Neural progenitor cell (in vitro differentiated cells): ENCODE results near the gene FGD3. TPM values are rescaled to one million over a fixed set of nuclear protein-coding genes. Genes with fewer than 3 reads are reported as not detected.
A peak's percentile ranks its signal among the peaks of the same experiment; 100 is the strongest.

Source experiments
- DNase-seq: peaks from one replicate; pipeline ENCODE4 v3.0.0-alpha.2; 2016; ENCODE audit warnings: low spot score
- H2AFZ ChIP-seq: fragments of 200-600 bp; sonication (generic); replicated peaks from 2 replicates; pipeline ENCODE4 v1.6.1; 2016; ENCODE audit warnings: antibody characterized with exemption
- H3F3A ChIP-seq: fragments of 200-600 bp; sonication (generic); 2 replicates; pipeline ENCODE4 v1.6.1; 2016; ENCODE audit warnings: antibody characterized with exemption, low read depth
- H3K27ac ChIP-seq: fragments of 200-600 bp; sonication (generic); 2 replicates; pipeline ENCODE4 v1.5.1; 2016; ENCODE audit warnings: mild to moderate bottlenecking
- H3K27me3 ChIP-seq: fragments of 200-600 bp; sonication (generic); 2 replicates; pipeline ENCODE4 v1.6.1; 2016; ENCODE audit warnings: mild to moderate bottlenecking, moderate library complexity
- H3K36me3 ChIP-seq: fragments of 200-600 bp; sonication (generic); 2 replicates; pipeline ENCODE4 v1.5.1; 2016
- H3K4me1 ChIP-seq: fragments of 200-600 bp; sonication (generic); 2 replicates; pipeline ENCODE4 v1.6.1; 2016; ENCODE audit warnings: mixed run types
- H3K4me2 ChIP-seq: fragments of 200-600 bp; sonication (generic); 2 replicates; pipeline ENCODE4 v1.6.1; 2016
- H3K4me3 ChIP-seq: fragments of 200-600 bp; sonication (generic); 2 replicates; pipeline ENCODE4 v1.5.1; 2016
- H3K79me2 ChIP-seq: fragments of 200-600 bp; sonication (generic); 2 replicates; pipeline ENCODE4 v1.6.1; 2016; ENCODE audit warnings: low read depth
- H3K9ac ChIP-seq: fragments of 200-600 bp; sonication (generic); 2 replicates; pipeline ENCODE4 v1.6.1; 2016
- H3K9me3 ChIP-seq: fragments of 200-600 bp; sonication (generic); 2 replicates; pipeline ENCODE4 v1.5.1; 2016; ENCODE audit warnings: low read depth
- H4K20me1 ChIP-seq: fragments of 200-600 bp; sonication (generic); 2 replicates; pipeline ENCODE4 v1.6.1; 2016; ENCODE audit warnings: low read depth
- H3K27ac Mint-ChIP-seq: 3 replicates; pipeline ENCODE4 v1.8.0; 2021; ENCODE audit warnings: mixed read lengths
- H3K27me3 Mint-ChIP-seq: 2 replicates; pipeline ENCODE4 v1.8.0; 2022; ENCODE audit warnings: low read depth, mild to moderate bottlenecking, inconsistent platforms, moderate library complexity, mixed read lengths; ENCODE audit not compliant: insufficient read depth
- H3K36me3 Mint-ChIP-seq: 3 replicates; pipeline ENCODE4 v1.8.0; 2021; ENCODE audit warnings: mixed read lengths
- H3K4me1 Mint-ChIP-seq: 3 replicates; pipeline ENCODE4 v1.8.0; 2021; ENCODE audit warnings: mixed read lengths
- H3K4me3 Mint-ChIP-seq: 3 replicates; pipeline ENCODE4 v1.8.0; 2021; ENCODE audit warnings: mild to moderate bottlenecking, moderate library complexity, mixed read lengths
- H3K9me3 Mint-ChIP-seq: 3 replicates; pipeline ENCODE4 v1.8.0; 2020; ENCODE audit warnings: mixed read lengths
- EZH2 ChIP-seq: fragments of 200-600 bp; sonication (generic); IDR thresholded peaks from 2 replicates; pipeline ENCODE4 v1.6.1; 2017; ENCODE audit warnings: antibody characterized with exemption, mild to moderate bottlenecking, moderate library complexity
- EZH2phosphoT487 ChIP-seq: fragments of 200-600 bp; sonication (generic); IDR thresholded peaks from 2 replicates; pipeline ENCODE4 v1.6.1; 2017; ENCODE audit warnings: antibody characterized with exemption
- total RNA-seq: library from RNA; depleted of rRNA; stranded (reverse); fragments of >200 nt; gene quantifications from 2 replicates; pipeline ENCODE4 v1.2.3, GENCODE V29; 2015; ENCODE audit warnings: low replicate concordance
- TF ChIP-seq, protein P1 (sequence below): fragments of 200-600 bp; sonication (generic); IDR thresholded peaks from 2 replicates; pipeline ENCODE4 v1.5.1; 2017; ENCODE audit warnings: antibody characterized with exemption, mild to moderate bottlenecking

Gene FGD3
- total RNA-seq, 1 donor from 2014 or later: 0.56 TPM

DNA sequence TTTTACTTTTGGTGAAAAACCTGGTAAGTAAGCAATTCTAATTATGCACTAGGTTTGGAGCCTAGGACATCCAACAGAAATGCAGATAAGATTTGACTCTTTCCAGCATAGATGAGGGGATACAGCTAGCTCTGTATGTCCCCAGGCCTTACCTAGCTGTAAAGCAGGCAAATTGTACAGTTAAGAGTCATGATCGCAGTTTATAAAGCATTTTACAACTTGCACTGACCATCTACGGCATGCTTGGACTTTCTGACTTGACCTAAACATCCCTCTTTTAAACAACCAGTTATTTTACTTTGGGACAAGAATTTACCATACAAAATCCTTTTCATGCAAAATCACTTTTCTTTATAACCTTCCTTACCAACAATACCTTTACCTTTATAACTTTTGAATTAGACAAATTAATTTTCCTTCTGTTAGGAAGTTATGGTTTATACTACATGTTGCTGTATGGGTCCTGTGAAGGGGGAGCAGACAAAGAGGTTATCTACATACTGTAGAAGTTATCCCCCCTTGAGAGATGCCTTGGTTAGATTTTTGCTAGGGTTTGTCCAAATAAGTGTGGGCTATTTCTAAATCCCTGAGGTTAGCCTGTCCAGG, 36.8 kb downstream of the FGD3 start:
- Mint-ChIP-seq H3K9me3 (peaks cover 54% of the 10 kb centered on the region), H3K36me3 (peaks cover 2% of the 10 kb centered on the region), H3K27ac (no peak overlapping the region), H3K27me3 (peaks cover 2% of the 10 kb centered on the region), H3K4me3 (no peak overlapping the region), H3K4me1 (peaks cover 4% of the 10 kb centered on the region)
- Histone ChIP-seq H3K27me3 (no peaks in the 10 kb centered on the region), H3K79me2 (no peaks in the 10 kb centered on the region), H2AFZ (no peak overlapping the region), H4K20me1 (no peaks in the 10 kb centered on the region), H3K36me3 (no peaks in the 10 kb centered on the region), H3K27ac (no peak overlapping the region), H3K4me2 (no peak overlapping the region), H3F3A (peaks cover 3% of the 10 kb centered on the region), H3K9ac (no peak overlapping the region), H3K4me1 (no peaks in the 10 kb centered on the region), H3K9me3 (peaks cover 23% of the 10 kb centered on the region), H3K4me3 (no peak overlapping the region)
- TF ChIP-seq, protein P1, sequence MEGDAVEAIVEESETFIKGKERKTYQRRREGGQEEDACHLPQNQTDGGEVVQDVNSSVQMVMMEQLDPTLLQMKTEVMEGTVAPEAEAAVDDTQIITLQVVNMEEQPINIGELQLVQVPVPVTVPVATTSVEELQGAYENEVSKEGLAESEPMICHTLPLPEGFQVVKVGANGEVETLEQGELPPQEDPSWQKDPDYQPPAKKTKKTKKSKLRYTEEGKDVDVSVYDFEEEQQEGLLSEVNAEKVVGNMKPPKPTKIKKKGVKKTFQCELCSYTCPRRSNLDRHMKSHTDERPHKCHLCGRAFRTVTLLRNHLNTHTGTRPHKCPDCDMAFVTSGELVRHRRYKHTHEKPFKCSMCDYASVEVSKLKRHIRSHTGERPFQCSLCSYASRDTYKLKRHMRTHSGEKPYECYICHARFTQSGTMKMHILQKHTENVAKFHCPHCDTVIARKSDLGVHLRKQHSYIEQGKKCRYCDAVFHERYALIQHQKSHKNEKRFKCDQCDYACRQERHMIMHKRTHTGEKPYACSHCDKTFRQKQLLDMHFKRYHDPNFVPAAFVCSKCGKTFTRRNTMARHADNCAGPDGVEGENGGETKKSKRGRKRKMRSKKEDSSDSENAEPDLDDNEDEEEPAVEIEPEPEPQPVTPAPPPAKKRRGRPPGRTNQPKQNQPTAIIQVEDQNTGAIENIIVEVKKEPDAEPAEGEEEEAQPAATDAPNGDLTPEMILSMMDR: no peak
- no peak for TF ChIP-seq EZH2phosphoT487
- no peak for TF ChIP-seq EZH2
- peak; percentile 50 for DNase-seq

DNA sequence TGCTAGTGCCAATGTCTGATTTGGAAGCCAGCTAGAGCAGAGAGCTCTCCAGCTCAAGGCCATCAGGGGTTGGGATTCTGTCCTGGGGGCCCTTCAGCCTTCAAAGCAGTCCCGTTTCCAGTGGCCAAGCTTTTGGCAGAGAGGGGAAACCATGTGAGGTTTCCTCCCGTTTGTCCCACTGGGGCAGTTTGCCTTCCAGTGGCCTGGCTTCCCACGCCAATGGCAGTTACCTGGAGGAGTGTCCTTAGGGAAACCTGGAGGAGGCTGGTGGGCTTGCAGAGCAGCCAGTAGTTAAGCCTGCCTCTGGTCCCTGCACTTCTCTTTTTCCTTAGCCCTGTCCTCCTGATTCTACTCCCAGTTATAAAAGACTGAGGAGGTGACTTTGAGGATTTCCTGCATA, 37.7 kb downstream of the FGD3 start:
- no peak for TF ChIP-seq EZH2phosphoT487
- no peak for TF ChIP-seq EZH2
- TF ChIP-seq, protein P1: no peak
- H3K4me1 Mint-ChIP-seq: peaks cover 10% of the 10 kb centered on the region
- Histone ChIP-seq H3K36me3 (no peaks in the 10 kb centered on the region), H3K4me3 (no peak overlapping the region), H2AFZ (no peak overlapping the region), H3K79me2 (no peaks in the 10 kb centered on the region), H3K4me2 (no peak overlapping the region), H3K27me3 (no peaks in the 10 kb centered on the region), H3K4me1 (peaks cover 5% of the 10 kb centered on the region), H3K9me3 (peaks cover 23% of the 10 kb centered on the region), H3K27ac (no peak overlapping the region), H4K20me1 (no peaks in the 10 kb centered on the region), H3K9ac (no peak overlapping the region), H3F3A (peaks cover 12% of the 10 kb centered on the region)
- H3K27me3 Mint-ChIP-seq: peaks cover 2% of the 10 kb centered on the region
- H3K4me3 Mint-ChIP-seq: no peak overlapping the region
- H3K27ac Mint-ChIP-seq: no peak overlapping the region
- no peak for DNase-seq
- peaks cover 2% of the 10 kb centered on the region for H3K36me3 Mint-ChIP-seq
- H3K9me3 Mint-ChIP-seq: peaks cover 57% of the 10 kb centered on the region

DNA sequence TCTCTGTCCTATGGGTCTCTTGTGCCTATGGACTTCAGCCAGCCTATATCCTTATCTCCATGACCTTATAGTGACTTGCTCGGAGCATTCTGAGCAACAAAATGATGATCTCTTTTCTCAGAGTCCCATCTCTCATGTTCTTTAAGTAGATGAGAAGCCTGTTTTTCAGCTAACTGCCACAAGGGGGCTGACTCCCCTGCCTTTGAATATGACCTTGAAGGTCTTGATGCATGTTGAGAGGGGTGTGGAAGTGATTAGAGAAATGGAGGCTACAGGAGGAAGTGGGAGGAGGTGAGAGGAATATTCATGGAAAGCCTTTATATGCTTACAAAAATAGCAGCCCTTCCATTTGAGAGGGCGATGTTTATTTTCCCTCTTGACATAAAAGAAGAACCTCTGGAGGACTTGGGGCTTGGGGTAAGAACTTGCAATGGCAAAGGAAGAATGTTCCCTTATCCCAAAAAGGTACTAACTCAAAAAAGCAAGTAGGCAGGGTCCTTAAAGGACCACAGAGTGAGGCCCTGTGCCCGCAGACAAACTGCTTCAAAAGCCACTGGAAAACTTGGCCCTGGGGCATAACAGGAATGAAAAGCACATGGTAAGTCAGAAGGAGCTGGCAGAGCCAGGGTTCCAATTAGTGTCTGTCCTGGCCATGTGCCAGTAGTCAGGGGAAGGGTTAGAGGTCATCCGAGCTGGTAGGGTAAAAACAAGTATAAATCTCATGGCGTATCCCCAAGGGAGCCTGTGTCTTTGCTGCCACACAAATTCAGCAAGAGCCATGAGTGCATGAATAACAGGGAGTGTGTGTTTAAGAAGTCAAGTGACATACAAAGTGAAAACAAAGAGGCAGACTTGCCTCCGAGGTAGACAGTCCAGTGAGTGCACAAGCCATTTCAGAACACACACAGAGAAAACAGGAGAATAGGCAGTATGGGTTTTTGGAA, 39.1 kb downstream of the FGD3 start:
- peaks cover 2% of the 10 kb centered on the region for H3K36me3 Mint-ChIP-seq
- H3K4me3 ChIP-seq: no peak overlapping the region

More for the DNA sequence above, 39.1 kb downstream of the FGD3 start:
- Histone ChIP-seq H3K4me2 (no peak overlapping the region), H3F3A (peaks cover 18% of the 10 kb centered on the region), H2AFZ (no peak overlapping the region), H3K27ac (no peak overlapping the region), H3K9me3 (peaks cover 23% of the 10 kb centered on the region), H3K36me3 (no peaks in the 10 kb centered on the region), H4K20me1 (no peaks in the 10 kb centered on the region), H3K4me1 (peaks cover 8% of the 10 kb centered on the region), H3K79me2 (no peaks in the 10 kb centered on the region), H3K27me3 (no peaks in the 10 kb centered on the region), H3K9ac (no peak overlapping the region)
- H3K4me3 Mint-ChIP-seq: no peak overlapping the region
- H3K27ac Mint-ChIP-seq: no peak overlapping the region
- H3K27me3 Mint-ChIP-seq: peaks cover 2% of the 10 kb centered on the region
- H3K9me3 Mint-ChIP-seq: peaks cover 52% of the 10 kb centered on the region
- TF ChIP-seq, protein P1: peak; percentile 16
- TF ChIP-seq EZH2: no peak
- peaks cover 8% of the 10 kb centered on the region for H3K4me1 Mint-ChIP-seq
- no peak for DNase-seq
